GM23338 (cell line): ENCODE measurements around the gene BHLHE23. TPM values are rescaled to one million over a fixed set of nuclear protein-coding genes. Genes with fewer than 3 reads are reported as not detected.

ENCODE experiments used
- ATAC-seq: fragments of 200-7000 bp; cut with Tn5 transposase; 3 replicates; pipeline ENCODE4 v1.9.1; 2020
- DNase-seq: peaks from one replicate; pipeline ENCODE4 v3.0.0-alpha.2; 2015; ENCODE audit warnings: low spot score
- H2AFZ ChIP-seq: fragments of 200-600 bp; sonication (generic); 2 replicates; pipeline ENCODE4 v1.8.0; 2016; ENCODE audit warnings: antibody characterized with exemption, mild to moderate bottlenecking, moderate library complexity
- H3F3A ChIP-seq: fragments of 200-600 bp; sonication (generic); replicated peaks from 2 replicates; pipeline ENCODE4 v1.8.0; 2017; ENCODE audit warnings: antibody characterized with exemption, mixed run types, low read depth
- H3K27ac ChIP-seq: fragments of 200-600 bp; sonication (generic); 2 replicates; pipeline ENCODE4 v1.6.1; 2016; ENCODE audit warnings: low read depth
- H3K27me3 ChIP-seq: fragments of 200-600 bp; sonication (generic); 2 replicates; pipeline ENCODE4 v1.8.0; 2016; ENCODE audit warnings: mild to moderate bottlenecking, mixed run types, moderate library complexity; ENCODE audit not compliant: insufficient read depth
- H3K36me3 ChIP-seq: fragments of 200-600 bp; sonication (generic); 2 replicates; pipeline ENCODE4 v1.8.0; 2016; ENCODE audit warnings: mild to moderate bottlenecking; ENCODE audit not compliant: insufficient read depth
- H3K4me1 ChIP-seq: fragments of 200-600 bp; sonication (generic); 2 replicates; pipeline ENCODE4 v1.8.0; 2016; ENCODE audit warnings: mild to moderate bottlenecking, moderate library complexity; ENCODE audit not compliant: insufficient read depth
- H3K4me2 ChIP-seq: fragments of 200-600 bp; sonication (generic); 2 replicates; pipeline ENCODE4 v1.7.1; 2017; ENCODE audit warnings: mixed run types
- H3K4me3 ChIP-seq: fragments of 200-600 bp; sonication (generic); 2 replicates; pipeline ENCODE4 v1.6.1; 2016; ENCODE audit warnings: mixed run types
- H3K79me2 ChIP-seq: fragments of 200-600 bp; sonication (generic); replicated peaks from 2 replicates; pipeline ENCODE4 v1.8.0; 2017; ENCODE audit warnings: mild to moderate bottlenecking; ENCODE audit not compliant: insufficient read depth
- H3K9me2 ChIP-seq: fragments of 200-600 bp; sonication (generic); 2 replicates; pipeline ENCODE4 v1.8.0; 2017; ENCODE audit not compliant: insufficient read depth
- H4K20me1 ChIP-seq: fragments of 200-600 bp; sonication (generic); replicated peaks from 2 replicates; pipeline ENCODE4 v1.8.0; 2017; ENCODE audit warnings: mild to moderate bottlenecking; ENCODE audit not compliant: insufficient read depth
- H3K27ac Mint-ChIP-seq: 2 replicates; pipeline ENCODE4 v1.8.0; 2020; ENCODE audit warnings: inconsistent platforms, mild to moderate bottlenecking, moderate library complexity, mixed read lengths
- H3K27me3 Mint-ChIP-seq: 3 replicates; pipeline ENCODE4 v1.8.0; 2022; ENCODE audit warnings: low read depth, mild to moderate bottlenecking, moderate library complexity, mixed read lengths, inconsistent platforms; ENCODE audit not compliant: insufficient read depth, poor library complexity
- H3K36me3 Mint-ChIP-seq: 3 replicates; pipeline ENCODE4 v1.8.0; 2021; ENCODE audit warnings: low read depth, mild to moderate bottlenecking, inconsistent platforms, moderate library complexity, mixed read lengths
- H3K4me1 Mint-ChIP-seq: 3 replicates; pipeline ENCODE4 v1.8.0; 2020; ENCODE audit warnings: mild to moderate bottlenecking, inconsistent platforms, mixed read lengths
- H3K4me3 Mint-ChIP-seq: 3 replicates; pipeline ENCODE4 v1.8.0; 2021; ENCODE audit warnings: moderate library complexity, mild to moderate bottlenecking, inconsistent platforms, mixed read lengths
- H3K9me3 Mint-ChIP-seq: 3 replicates; pipeline ENCODE4 v1.8.0; 2020; ENCODE audit warnings: moderate library complexity, mild to moderate bottlenecking, inconsistent platforms, mixed read lengths
- CREB1 ChIP-seq: fragments of 250-450 bp; sonication (Bioruptor Pico); IDR thresholded peaks from 2 replicates; pipeline ENCODE4 v1.5.0; 2020; ENCODE audit warnings: low read depth, mild to moderate bottlenecking, moderate library complexity
- CTCF ChIP-seq, 2 experiments: fragments of 200-600 bp in 1 of 2; sonication (generic) in 1 of 2; conservative IDR thresholded peaks; 2 replicates each; pipeline versions ENCODE4 v1.5.1 to v1.6.1; 2016 to 2017; ENCODE audit warnings: antibody characterized with exemption in 2 of 2, low read depth in 2 of 2, mild to moderate bottlenecking in 2 of 2, moderate library complexity in 1 of 2
- ETS1 ChIP-seq: IDR thresholded peaks from 2 replicates; pipeline ENCODE4 v1.6.1; 2016; ENCODE audit warnings: antibody characterized with exemption
- EZH2 ChIP-seq: fragments of 200-600 bp; sonication (generic); IDR thresholded peaks from one replicate; pipeline ENCODE4 v1.8.0; 2017; ENCODE audit warnings: antibody characterized with exemption, mild to moderate bottlenecking, low read depth; ENCODE audit not compliant: unreplicated experiment
- EZH2phosphoT487 ChIP-seq: fragments of 200-600 bp; sonication (generic); IDR thresholded peaks from one replicate; pipeline ENCODE4 v1.8.1; 2018; ENCODE audit warnings: antibody characterized with exemption; ENCODE audit not compliant: unreplicated experiment
- NANOG ChIP-seq: IDR thresholded peaks from 2 replicates; pipeline ENCODE4 v1.6.1; 2016; ENCODE audit warnings: antibody characterized with exemption, borderline replicate concordance
- POLR2AphosphoS5 ChIP-seq: IDR thresholded peaks from 2 replicates; pipeline ENCODE4 v1.6.1; 2016; ENCODE audit warnings: antibody characterized with exemption, low read depth
- STAT1 ChIP-seq: IDR thresholded peaks from one replicate; pipeline ENCODE4 v1.6.1; 2016; ENCODE audit warnings: antibody characterized with exemption; ENCODE audit not compliant: unreplicated experiment
- ZNF114 ChIP-seq: fragments of 250-450 bp; sonication (Bioruptor Pico); IDR thresholded peaks from 2 replicates; pipeline ENCODE4 v1.5.0; 2020; ENCODE audit warnings: mild to moderate bottlenecking, moderate library complexity
- ZNF331 ChIP-seq: fragments of 250-450 bp; sonication (Bioruptor Pico); IDR thresholded peaks from 2 replicates; pipeline ENCODE4 v1.5.0; 2020; ENCODE audit warnings: low read depth, mild to moderate bottlenecking, moderate library complexity
- polyA plus RNA-seq: library from polyadenylated mRNA; unstranded; fragments of >200 nt; fragmentation: Nextera tagmentation; extraction: Ambion mirVana; gene quantifications from 2 replicates; pipeline ENCODE4 v1.2.1, GENCODE V29; 2016
- total RNA-seq: library from RNA; depleted of rRNA; stranded (reverse); fragments of >200 nt; shearing (Covaris generic); gene quantifications from 2 replicates; pipeline ENCODE4 v1.2.3, GENCODE V29; 2014
- TF ChIP-seq, protein P1 (sequence below): fragments of 250-450 bp; sonication (Bioruptor Pico); IDR thresholded peaks from 2 replicates; pipeline ENCODE4 v1.5.0; 2020; ENCODE audit warnings: mild to moderate bottlenecking, moderate library complexity

BHLHE23 gene
- total and polyA plus RNA-seq, 2 experiments from 2014 or later, result 0.52 to 5.0 TPM

GRCh38 chr20:62991196-62991807 is 15.5 kb downstream of the BHLHE23 start:
- no peaks in the 10 kb centered on the region for H3K36me3 Mint-ChIP-seq
- Histone ChIP-seq H3K9me2 (no peaks in the 10 kb centered on the region), H3K4me2 (no peak overlapping the region), H3K27ac (no peak overlapping the region), H3K79me2 (no peaks in the 10 kb centered on the region), H3K27me3 (no peaks in the 10 kb centered on the region), H3F3A (0 out of 2 replicates have a peak, but pooled peaks cover 15% of the 10 kb centered on the region), H3K4me3 (no peak overlapping the region), H3K36me3 (no peaks in the 10 kb centered on the region), H2AFZ (peak overlapping the region; percentile 18; the same call in 1 of the 2 replicates), H3K4me1 (peaks cover 16% of the 10 kb centered on the region), H4K20me1 (no peaks in the 10 kb centered on the region)
- H3K27me3 Mint-ChIP-seq, result peaks cover 20% of the 10 kb centered on the region
- TF ChIP-seq EZH2 (no peak), POLR2AphosphoS5 (no peak), EZH2phosphoT487 (no peak), NANOG (no peak)
- TF ChIP-seq, protein P1, sequence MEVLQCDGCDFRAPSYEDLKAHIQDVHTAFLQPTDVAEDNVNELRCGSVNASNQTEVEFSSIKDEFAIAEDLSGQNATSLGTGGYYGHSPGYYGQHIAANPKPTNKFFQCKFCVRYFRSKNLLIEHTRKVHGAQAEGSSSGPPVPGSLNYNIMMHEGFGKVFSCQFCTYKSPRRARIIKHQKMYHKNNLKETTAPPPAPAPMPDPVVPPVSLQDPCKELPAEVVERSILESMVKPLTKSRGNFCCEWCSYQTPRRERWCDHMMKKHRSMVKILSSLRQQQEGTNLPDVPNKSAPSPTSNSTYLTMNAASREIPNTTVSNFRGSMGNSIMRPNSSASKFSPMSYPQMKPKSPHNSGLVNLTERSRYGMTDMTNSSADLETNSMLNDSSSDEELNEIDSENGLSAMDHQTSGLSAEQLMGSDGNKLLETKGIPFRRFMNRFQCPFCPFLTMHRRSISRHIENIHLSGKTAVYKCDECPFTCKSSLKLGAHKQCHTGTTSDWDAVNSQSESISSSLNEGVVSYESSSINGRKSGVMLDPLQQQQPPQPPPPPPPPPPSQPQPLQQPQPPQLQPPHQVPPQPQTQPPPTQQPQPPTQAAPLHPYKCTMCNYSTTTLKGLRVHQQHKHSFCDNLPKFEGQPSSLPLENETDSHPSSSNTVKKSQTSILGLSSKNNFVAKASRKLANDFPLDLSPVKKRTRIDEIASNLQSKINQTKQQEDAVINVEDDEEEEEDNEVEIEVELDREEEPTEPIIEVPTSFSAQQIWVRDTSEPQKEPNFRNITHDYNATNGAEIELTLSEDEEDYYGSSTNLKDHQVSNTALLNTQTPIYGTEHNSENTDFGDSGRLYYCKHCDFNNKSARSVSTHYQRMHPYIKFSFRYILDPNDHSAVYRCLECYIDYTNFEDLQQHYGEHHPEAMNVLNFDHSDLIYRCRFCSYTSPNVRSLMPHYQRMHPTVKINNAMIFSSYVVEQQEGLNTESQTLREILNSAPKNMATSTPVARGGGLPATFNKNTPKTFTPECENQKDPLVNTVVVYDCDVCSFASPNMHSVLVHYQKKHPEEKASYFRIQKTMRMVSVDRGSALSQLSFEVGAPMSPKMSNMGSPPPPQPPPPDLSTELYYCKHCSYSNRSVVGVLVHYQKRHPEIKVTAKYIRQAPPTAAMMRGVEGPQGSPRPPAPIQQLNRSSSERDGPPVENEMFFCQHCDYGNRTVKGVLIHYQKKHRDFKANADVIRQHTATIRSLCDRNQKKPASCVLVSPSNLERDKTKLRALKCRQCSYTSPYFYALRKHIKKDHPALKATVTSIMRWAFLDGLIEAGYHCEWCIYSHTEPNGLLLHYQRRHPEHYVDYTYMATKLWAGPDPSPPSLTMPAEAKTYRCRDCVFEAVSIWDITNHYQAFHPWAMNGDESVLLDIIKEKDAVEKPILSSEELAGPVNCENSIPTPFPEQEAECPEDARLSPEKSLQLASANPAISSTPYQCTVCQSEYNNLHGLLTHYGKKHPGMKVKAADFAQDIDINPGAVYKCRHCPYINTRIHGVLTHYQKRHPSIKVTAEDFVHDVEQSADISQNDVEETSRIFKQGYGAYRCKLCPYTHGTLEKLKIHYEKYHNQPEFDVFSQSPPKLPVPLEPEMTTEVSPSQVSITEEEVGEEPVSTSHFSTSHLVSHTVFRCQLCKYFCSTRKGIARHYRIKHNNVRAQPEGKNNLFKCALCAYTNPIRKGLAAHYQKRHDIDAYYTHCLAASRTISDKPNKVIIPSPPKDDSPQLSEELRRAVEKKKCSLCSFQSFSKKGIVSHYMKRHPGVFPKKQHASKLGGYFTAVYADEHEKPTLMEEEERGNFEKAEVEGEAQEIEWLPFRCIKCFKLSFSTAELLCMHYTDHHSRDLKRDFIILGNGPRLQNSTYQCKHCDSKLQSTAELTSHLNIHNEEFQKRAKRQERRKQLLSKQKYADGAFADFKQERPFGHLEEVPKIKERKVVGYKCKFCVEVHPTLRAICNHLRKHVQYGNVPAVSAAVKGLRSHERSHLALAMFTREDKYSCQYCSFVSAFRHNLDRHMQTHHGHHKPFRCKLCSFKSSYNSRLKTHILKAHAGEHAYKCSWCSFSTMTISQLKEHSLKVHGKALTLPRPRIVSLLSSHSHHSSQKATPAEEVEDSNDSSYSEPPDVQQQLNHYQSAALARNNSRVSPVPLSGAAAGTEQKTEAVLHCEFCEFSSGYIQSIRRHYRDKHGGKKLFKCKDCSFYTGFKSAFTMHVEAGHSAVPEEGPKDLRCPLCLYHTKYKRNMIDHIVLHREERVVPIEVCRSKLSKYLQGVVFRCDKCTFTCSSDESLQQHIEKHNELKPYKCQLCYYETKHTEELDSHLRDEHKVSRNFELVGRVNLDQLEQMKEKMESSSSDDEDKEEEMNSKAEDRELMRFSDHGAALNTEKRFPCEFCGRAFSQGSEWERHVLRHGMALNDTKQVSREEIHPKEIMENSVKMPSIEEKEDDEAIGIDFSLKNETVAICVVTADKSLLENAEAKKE (CRISPR knock-in tag), result no peak
- no peak overlapping the region for H3K4me3 Mint-ChIP-seq
- H3K9me3 Mint-ChIP-seq, result no peaks in the 10 kb centered on the region
- DNase-seq (no peak), ATAC-seq (no peak)
- no peak overlapping the region for H3K27ac Mint-ChIP-seq
- peaks cover 22% of the 10 kb centered on the region for H3K4me1 Mint-ChIP-seq

GRCh38 chr20:62990306-62990825 is 16.4 kb downstream of the BHLHE23 start:
- Histone ChIP-seq H3F3A (0 out of 2 replicates have a peak, but pooled peaks cover 15% of the 10 kb centered on the region), H3K4me2 (no peak overlapping the region), H3K36me3 (no peaks in the 10 kb centered on the region), H4K20me1 (no peaks in the 10 kb centered on the region), H3K27ac (no peak overlapping the region), H3K4me3 (no peak overlapping the region), H3K79me2 (no peaks in the 10 kb centered on the region), H3K4me1 (peaks cover 15% of the 10 kb centered on the region), H3K9me2 (no peaks in the 10 kb centered on the region), H2AFZ (no peak overlapping the region), H3K27me3 (no peaks in the 10 kb centered on the region)
- no peak for ATAC-seq
- DNase-seq, result no peak
- H3K27ac Mint-ChIP-seq, result no peak overlapping the region
- no peak overlapping the region for H3K4me3 Mint-ChIP-seq
- peaks cover 18% of the 10 kb centered on the region for H3K27me3 Mint-ChIP-seq
- peaks cover 18% of the 10 kb centered on the region for H3K4me1 Mint-ChIP-seq
- no peaks in the 10 kb centered on the region for H3K9me3 Mint-ChIP-seq
- no peaks in the 10 kb centered on the region for H3K36me3 Mint-ChIP-seq
- TF ChIP-seq EZH2phosphoT487, result no peak
- TF ChIP-seq STAT1, result no peak
- TF ChIP-seq CTCF (conservative IDR thresholded peaks at IDR 0.05; ENCODE audit: low read depth in 2 of 2), result no peak
- no peak for TF ChIP-seq ZNF114 (CRISPR knock-in tag)
- no peak for TF ChIP-seq ETS1
- TF ChIP-seq POLR2AphosphoS5, result no peak
- no peak for TF ChIP-seq CREB1 (CRISPR knock-in tag)
- no peak for TF ChIP-seq ZNF331 (CRISPR knock-in tag)
